GM12891 (cell line): ENCODE data around the gene TMEM132D.

Experiments used
- PAX5 ChIP-seq: IDR thresholded peaks from 2 replicates; pipeline ENCODE4 v1.6.1; 2011; ENCODE audit warnings: low read length, moderate library complexity, mild to moderate bottlenecking; ENCODE audit not compliant: insufficient read depth, severe bottlenecking
- POLR2A ChIP-seq: IDR thresholded peaks from 2 replicates; pipeline ENCODE4 v1.6.1; 2011; ENCODE audit warnings: low read depth, low read length, control low read depth
- POLR2AphosphoS5 ChIP-seq: IDR thresholded peaks from 2 replicates; pipeline ENCODE4 v1.6.1; 2011; ENCODE audit warnings: low read depth, low read length, control low read depth
- POU2F2 ChIP-seq: IDR thresholded peaks from 2 replicates; pipeline ENCODE4 v1.6.1; 2011; ENCODE audit warnings: low read depth, mild to moderate bottlenecking, control low read depth, low read length, moderate library complexity
- SPI1 ChIP-seq: IDR thresholded peaks from 2 replicates; pipeline ENCODE4 v1.6.1; 2011; ENCODE audit warnings: low read depth, low read length, control low read depth
- TAF1 ChIP-seq: IDR thresholded peaks from 2 replicates; pipeline ENCODE4 v1.6.1; 2011; ENCODE audit warnings: low read depth, low read length, control low read depth

DNA sequence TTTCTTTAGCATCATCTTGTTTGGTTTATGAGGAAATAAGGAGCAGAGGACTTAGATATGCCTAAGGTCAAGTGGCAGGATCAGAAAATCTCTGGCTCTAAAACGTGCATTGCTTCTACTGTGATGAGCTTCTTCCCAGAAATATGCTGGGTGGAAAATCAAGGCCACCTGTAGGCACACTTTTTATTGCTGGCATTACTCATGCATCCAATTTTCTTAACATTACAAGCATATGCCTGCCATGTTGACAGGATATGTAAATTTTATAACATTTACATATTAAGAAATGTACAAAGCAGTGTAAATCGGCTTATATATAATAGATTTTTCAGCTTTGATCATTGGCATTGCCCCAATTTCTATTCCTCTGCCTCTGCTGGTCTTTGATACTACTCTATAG lies 409.6 kb downstream of the TMEM132D start:
- TF ChIP-seq POLR2A = no peak
- TF ChIP-seq POLR2AphosphoS5 = no peak
- TF ChIP-seq TAF1 = no peak
- no peak for TF ChIP-seq PAX5
- no peak for TF ChIP-seq SPI1
- no peak for TF ChIP-seq POU2F2
